Hepatocyte (in vitro differentiated cells): ENCODE data around the gene GCNT2. TPM values are rescaled to one million over a fixed set of nuclear protein-coding genes. Genes with fewer than 3 reads are reported as not detected.

Experiments used
- DNase-seq: peaks from one replicate; pipeline ENCODE4 v3.0.0-alpha.2; 2016; ENCODE audit warnings: low spot score
- H2AFZ ChIP-seq: fragments of 200-600 bp; sonication (generic); 2 replicates; pipeline ENCODE4 v1.6.0; 2016; ENCODE audit warnings: antibody characterized with exemption, mild to moderate bottlenecking
- H3K27ac ChIP-seq: fragments of 200-600 bp; sonication (generic); 2 replicates; pipeline ENCODE4 v1.5.1; 2016; ENCODE audit warnings: mild to moderate bottlenecking
- H3K27me3 ChIP-seq: fragments of 200-600 bp; sonication (generic); 2 replicates; pipeline ENCODE4 v1.6.1; 2016
- H3K36me3 ChIP-seq: fragments of 200-600 bp; sonication (generic); replicated peaks from 2 replicates; pipeline ENCODE4 v1.5.1; 2016; ENCODE audit warnings: low read depth; ENCODE audit not compliant: insufficient read depth
- H3K4me1 ChIP-seq: fragments of 200-600 bp; sonication (generic); 2 replicates; pipeline ENCODE4 v1.5.1; 2016; ENCODE audit warnings: mild to moderate bottlenecking, moderate library complexity; ENCODE audit not compliant: insufficient read depth
- H3K4me2 ChIP-seq: fragments of 200-600 bp; sonication (generic); 2 replicates; pipeline ENCODE4 v1.6.0; 2016
- H3K4me3 ChIP-seq: fragments of 200-600 bp; sonication (generic); 2 replicates; pipeline ENCODE4 v1.5.1; 2016; ENCODE audit warnings: mild to moderate bottlenecking
- H3K79me2 ChIP-seq: fragments of 200-600 bp; sonication (generic); 2 replicates; pipeline ENCODE4 v1.6.0; 2017; ENCODE audit warnings: mild to moderate bottlenecking
- H3K9me2 ChIP-seq: fragments of 200-600 bp; sonication (generic); replicated peaks from 2 replicates; pipeline ENCODE4 v1.6.0; 2017; ENCODE audit warnings: mild to moderate bottlenecking; ENCODE audit not compliant: insufficient read depth
- H3K9me3 ChIP-seq: fragments of 200-600 bp; sonication (generic); 2 replicates; pipeline ENCODE4 v1.5.1; 2016; ENCODE audit warnings: low read depth, mild to moderate bottlenecking
- H4K20me1 ChIP-seq: fragments of 200-600 bp; sonication (generic); 2 replicates; pipeline ENCODE4 v1.6.0; 2016; ENCODE audit warnings: mild to moderate bottlenecking; ENCODE audit not compliant: insufficient read depth, poor library complexity, severe bottlenecking
- EZH2 ChIP-seq: fragments of 200-600 bp; sonication (generic); IDR thresholded peaks from 2 replicates; pipeline ENCODE4 v1.6.1; 2016; ENCODE audit warnings: antibody characterized with exemption, mild to moderate bottlenecking, borderline replicate concordance
- EZH2phosphoT487 ChIP-seq: fragments of 200-600 bp; sonication (generic); IDR thresholded peaks from one replicate; pipeline ENCODE4 v1.6.1; 2018; ENCODE audit warnings: antibody characterized with exemption, mild to moderate bottlenecking, low read depth, moderate library complexity; ENCODE audit not compliant: unreplicated experiment, severe bottlenecking
- WGBS: methylation state at CpG from one replicate; pipeline ENCODE4 v1.1.6; 2016; ENCODE audit warnings: low lambda C conversion rate; ENCODE audit errors: missing lambda C conversion rate; 5-methylcytosine and 5-hydroxymethylcytosine counted together
- polyA plus RNA-seq: library from polyadenylated mRNA; unstranded; fragments of >200 nt; fragmentation: Nextera tagmentation; extraction: Ambion mirVana; gene quantifications from 2 replicates; pipeline ENCODE4 v1.2.1, GENCODE V29; 2016
- total RNA-seq: library from RNA; depleted of rRNA; stranded (reverse); fragments of >200 nt; gene quantifications from 2 replicates; pipeline ENCODE4 v1.2.3, GENCODE V29; 2014
- TF ChIP-seq, protein P1 (sequence below): fragments of 200-600 bp; sonication (generic); IDR thresholded peaks from 2 replicates; pipeline ENCODE4 v1.5.1; 2016; ENCODE audit warnings: antibody characterized with exemption, mild to moderate bottlenecking; ENCODE audit not compliant: poor library complexity

The GCNT2 gene
- total and polyA plus RNA-seq, 2 experiments from 2014 or later: 16.3 to 36.4 TPM

DNA sequence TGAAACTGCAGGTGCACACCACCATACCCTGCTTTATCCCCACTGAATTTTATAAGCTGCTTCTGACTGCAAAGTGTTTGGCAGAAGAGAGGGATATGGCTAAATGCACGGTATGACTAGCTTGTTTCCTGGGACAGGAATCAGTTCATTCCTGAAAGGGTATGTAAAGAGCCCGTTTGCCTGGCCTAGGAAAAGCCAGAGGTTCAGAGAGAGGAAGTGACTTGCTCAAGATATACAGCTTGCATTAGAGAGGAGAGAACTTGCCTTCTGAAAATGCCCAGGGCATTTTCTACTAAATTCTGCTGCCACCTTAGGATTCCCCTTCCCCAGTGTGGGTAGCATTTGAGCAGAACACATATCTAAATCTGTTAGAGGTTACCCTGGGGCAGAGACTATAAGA lies 683 bp upstream of the GCNT2 start:
- Histone ChIP-seq H3K79me2 (peaks cover 19% of the 10 kb centered on the region), H3K9me3 (no peaks in the 10 kb centered on the region), H3K4me3 (no peak overlapping the region), H3K27me3 (no peaks in the 10 kb centered on the region), H3K9me2 (no peaks in the 10 kb centered on the region), H3K36me3 (no peaks in the 10 kb centered on the region), H4K20me1 (no peaks in the 10 kb centered on the region), H3K27ac (peak overlapping the region; percentile 91), H3K4me2 (peak overlapping the region; percentile 60), H3K4me1 (peaks cover 6% of the 10 kb centered on the region), H2AFZ (peak overlapping the region; percentile 13)
- DNase-seq: peak; percentile 14
- WGBS: 18% methylated on average over 2 of the region's 2 CpGs
- no peak for TF ChIP-seq EZH2phosphoT487
- TF ChIP-seq, protein P1, sequence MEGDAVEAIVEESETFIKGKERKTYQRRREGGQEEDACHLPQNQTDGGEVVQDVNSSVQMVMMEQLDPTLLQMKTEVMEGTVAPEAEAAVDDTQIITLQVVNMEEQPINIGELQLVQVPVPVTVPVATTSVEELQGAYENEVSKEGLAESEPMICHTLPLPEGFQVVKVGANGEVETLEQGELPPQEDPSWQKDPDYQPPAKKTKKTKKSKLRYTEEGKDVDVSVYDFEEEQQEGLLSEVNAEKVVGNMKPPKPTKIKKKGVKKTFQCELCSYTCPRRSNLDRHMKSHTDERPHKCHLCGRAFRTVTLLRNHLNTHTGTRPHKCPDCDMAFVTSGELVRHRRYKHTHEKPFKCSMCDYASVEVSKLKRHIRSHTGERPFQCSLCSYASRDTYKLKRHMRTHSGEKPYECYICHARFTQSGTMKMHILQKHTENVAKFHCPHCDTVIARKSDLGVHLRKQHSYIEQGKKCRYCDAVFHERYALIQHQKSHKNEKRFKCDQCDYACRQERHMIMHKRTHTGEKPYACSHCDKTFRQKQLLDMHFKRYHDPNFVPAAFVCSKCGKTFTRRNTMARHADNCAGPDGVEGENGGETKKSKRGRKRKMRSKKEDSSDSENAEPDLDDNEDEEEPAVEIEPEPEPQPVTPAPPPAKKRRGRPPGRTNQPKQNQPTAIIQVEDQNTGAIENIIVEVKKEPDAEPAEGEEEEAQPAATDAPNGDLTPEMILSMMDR: no peak
- TF ChIP-seq EZH2: no peak

DNA sequence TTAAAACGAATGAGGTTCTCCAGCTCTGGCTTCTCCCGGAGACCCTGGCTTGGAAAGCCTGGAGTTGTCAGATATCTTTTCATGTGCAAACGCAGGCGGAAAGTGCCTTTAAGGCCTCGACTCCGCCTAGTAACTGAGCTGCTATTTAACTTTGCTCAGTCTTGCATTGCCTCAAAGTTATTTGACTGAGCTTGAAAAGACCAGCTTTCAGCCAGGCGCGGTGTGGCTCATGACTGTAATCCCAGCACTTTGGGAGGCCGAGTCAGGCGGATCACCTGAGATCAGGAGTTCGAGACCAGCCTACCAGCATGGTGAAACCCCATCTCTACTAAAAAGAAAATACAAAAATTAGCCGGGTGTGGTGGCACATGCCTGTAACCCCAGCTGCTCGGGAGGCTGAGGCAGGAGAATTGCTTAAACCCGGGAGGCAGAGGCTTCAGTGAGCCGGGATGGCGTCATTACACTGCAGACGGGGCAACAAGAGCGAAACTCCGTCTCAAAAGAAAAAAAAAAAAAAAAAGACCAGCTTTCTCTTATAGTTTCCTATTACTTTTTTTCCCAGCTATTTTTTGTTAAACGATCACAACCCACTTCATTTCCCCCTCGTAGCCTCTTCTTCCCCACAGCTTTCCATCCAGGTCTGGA lies 1.9 kb downstream of the GCNT2 start:
- 58% methylated on average over 21 of the region's 21 CpGs for WGBS
- Histone ChIP-seq H2AFZ (no peak overlapping the region), H3K27ac (peak overlapping the region; percentile 91), H3K9me2 (no peaks in the 10 kb centered on the region), H3K79me2 (peaks cover 37% of the 10 kb centered on the region), H3K27me3 (no peaks in the 10 kb centered on the region), H3K4me2 (peak overlapping the region; percentile 60), H4K20me1 (no peaks in the 10 kb centered on the region), H3K4me3 (no peak overlapping the region), H3K4me1 (peaks cover 6% of the 10 kb centered on the region), H3K36me3 (no peaks in the 10 kb centered on the region), H3K9me3 (no peaks in the 10 kb centered on the region)
- peak; percentile 74 for DNase-seq
- TF ChIP-seq EZH2phosphoT487 (no peak), EZH2 (no peak)
- TF ChIP-seq, protein P1: no peak

DNA sequence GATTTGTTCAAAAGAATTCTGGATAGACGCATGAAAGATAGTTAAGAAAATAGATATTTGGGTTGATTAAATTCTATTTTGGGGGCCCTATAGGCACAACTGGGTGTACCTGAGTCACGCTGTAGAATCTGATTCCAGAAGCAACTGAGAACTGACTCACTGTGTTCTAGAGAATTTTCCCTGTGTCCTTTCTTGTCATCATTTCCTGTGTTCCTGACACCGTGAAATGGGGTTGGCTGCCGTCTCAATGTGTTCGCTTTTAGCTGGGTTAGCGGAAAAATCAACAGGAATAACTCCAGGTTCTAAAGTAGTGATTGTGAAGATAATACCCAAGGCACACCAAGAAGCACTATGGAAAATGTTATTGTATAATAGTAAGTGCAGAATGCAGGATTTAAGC lies 5.0 kb downstream of the GCNT2 start:
- Histone ChIP-seq H3K27ac (no peak overlapping the region), H3K4me3 (no peak overlapping the region), H3K27me3 (no peaks in the 10 kb centered on the region), H3K9me2 (no peaks in the 10 kb centered on the region), H4K20me1 (no peaks in the 10 kb centered on the region), H3K4me1 (no peaks in the 10 kb centered on the region), H3K9me3 (no peaks in the 10 kb centered on the region), H3K4me2 (no peak overlapping the region), H2AFZ (no peak overlapping the region), H3K36me3 (no peaks in the 10 kb centered on the region), H3K79me2 (peaks cover 61% of the 10 kb centered on the region)
- no peak for TF ChIP-seq EZH2phosphoT487
- no peak for TF ChIP-seq EZH2
- TF ChIP-seq, protein P1: no peak
- 85% methylated on average over 6 of the region's 6 CpGs for WGBS
- no peak for DNase-seq
